Measurements from ENCODE around the gene RTF1. TPM values are rescaled to one million over a fixed set of nuclear protein-coding genes. Genes with fewer than 3 reads are reported as not detected.

RTF1 gene
- total RNA-seq, 4 donors from 2014 or later, result 15.2 to 33.0 (median 23.8) TPM

DNA sequence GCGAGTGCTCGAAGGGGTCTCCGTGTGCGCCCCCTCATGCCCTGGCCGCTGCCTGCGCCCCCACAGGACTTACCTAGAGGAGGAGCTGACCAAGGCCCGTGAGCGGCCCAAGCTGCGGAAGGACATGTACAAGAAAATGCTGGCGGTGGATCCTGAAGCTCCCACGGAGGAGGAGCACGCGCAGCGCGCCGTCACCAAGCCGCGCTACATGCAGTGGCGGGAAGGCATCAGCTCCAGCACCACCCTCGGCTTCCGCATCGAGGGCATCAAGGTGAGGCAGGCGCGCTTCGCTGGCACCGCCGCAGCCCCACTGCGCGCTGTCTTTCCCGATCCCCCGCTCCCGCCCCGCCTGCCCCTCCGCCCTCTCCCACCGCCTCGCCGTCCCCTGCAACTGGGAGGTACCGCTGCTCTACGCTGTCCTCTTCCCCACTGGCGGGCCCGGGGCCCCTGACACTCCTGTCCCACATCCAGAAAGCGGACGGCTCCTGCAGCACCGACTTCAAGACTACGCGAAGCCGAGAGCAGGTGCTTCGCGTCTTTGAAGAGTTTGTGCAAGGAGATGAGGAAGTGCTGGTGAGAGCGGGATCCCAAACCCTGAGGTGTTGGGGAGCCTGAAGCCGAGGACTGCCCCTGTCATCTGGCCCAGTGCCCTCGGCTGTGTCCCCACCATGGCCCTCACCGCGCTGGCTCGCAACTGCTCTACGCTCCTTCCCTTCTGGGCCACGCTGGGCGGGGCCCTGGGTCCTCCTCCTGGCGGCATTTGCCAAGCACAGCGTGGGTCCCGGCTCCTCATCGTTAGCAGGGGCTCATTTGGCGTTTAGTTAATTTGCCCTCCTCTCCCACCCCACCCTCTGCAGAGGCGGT, 85.3 kb downstream of the RTF1 start:
- peak in 1 of 3 donors; percentile 35 for DNase-seq
- H3K36me3 ChIP-seq, result peaks cover 0 to 26% (median 0%) of the 10 kb centered on the region in 3 donors
- TF ChIP-seq, protein P1, sequence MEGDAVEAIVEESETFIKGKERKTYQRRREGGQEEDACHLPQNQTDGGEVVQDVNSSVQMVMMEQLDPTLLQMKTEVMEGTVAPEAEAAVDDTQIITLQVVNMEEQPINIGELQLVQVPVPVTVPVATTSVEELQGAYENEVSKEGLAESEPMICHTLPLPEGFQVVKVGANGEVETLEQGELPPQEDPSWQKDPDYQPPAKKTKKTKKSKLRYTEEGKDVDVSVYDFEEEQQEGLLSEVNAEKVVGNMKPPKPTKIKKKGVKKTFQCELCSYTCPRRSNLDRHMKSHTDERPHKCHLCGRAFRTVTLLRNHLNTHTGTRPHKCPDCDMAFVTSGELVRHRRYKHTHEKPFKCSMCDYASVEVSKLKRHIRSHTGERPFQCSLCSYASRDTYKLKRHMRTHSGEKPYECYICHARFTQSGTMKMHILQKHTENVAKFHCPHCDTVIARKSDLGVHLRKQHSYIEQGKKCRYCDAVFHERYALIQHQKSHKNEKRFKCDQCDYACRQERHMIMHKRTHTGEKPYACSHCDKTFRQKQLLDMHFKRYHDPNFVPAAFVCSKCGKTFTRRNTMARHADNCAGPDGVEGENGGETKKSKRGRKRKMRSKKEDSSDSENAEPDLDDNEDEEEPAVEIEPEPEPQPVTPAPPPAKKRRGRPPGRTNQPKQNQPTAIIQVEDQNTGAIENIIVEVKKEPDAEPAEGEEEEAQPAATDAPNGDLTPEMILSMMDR (IDR thresholded peaks at IDR 0.05), result no peak
- no peak for TF ChIP-seq POLR2A (IDR thresholded peaks at IDR 0.05)
- peaks cover 2 to 25% (median 15%) of the 10 kb centered on the region in 4 donors for H3K4me1 ChIP-seq
- no peak overlapping the region for H3K27ac ChIP-seq
- H3K9me3 ChIP-seq, result no peaks in the 10 kb centered on the region
- H3K27me3 ChIP-seq, result peaks cover 0 to 6% of the 10 kb centered on the region in 2 donors
- H3K4me3 ChIP-seq, result peak overlapping the region in 3 of 4 donors; percentile 29 to 40 (median 40)

DNA sequence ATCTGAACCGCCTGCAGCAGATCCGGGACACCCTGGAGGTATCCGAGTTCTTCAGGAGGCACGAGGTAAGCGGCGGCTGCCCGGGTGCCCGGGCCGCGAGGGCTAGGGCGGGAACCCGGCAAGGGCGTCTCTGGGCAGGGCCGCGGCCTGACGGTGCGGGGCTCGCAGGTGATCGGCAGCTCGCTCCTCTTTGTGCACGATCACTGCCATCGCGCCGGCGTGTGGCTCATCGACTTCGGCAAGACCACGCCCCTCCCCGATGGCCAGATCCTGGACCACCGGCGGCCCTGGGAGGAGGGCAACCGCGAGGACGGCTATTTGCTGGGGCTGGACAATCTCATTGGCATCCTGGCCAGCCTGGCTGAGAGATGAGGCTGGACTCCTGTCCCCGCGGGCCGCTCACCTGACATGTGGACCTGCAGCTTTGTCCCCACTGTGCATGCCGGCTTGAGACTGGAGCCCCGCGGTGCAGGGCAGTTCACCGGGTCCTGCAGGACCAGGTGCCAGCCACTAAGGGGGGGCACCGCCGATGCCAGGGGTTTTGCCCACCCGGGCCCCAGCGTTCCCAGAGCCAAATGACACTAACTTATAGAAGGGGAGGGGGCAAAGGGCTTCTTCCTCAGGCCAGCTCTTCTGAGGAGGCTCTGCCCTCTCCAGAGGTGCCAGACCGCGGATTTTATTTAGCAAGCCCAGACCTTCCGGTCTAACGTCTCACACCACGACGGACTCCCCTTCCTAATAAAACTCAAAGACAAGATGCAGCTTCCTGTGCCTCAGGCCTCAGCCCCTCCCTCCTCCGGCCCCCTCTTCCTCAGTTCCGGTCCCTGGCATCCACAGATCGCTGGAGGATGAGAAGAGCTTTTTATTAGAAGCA, 86.1 kb downstream of the RTF1 start:
- Histone ChIP-seq H3K27me3 (peaks cover 0 to 6% of the 10 kb centered on the region in 2 donors), H3K9me3 (no peaks in the 10 kb centered on the region), H3K27ac (no peak overlapping the region), H3K4me1 (peaks cover 6 to 31% (median 15%) of the 10 kb centered on the region in 4 donors), H3K36me3 (peaks cover 0 to 26% (median 0%) of the 10 kb centered on the region in 3 donors), H3K4me3 (peak overlapping the region in 3 of 4 donors; percentile 29 to 40 (median 40))
- TF ChIP-seq POLR2A (IDR thresholded peaks at IDR 0.05), result no peak
- TF ChIP-seq, protein P1 (IDR thresholded peaks at IDR 0.05), result no peak
- no peak for DNase-seq

DNA sequence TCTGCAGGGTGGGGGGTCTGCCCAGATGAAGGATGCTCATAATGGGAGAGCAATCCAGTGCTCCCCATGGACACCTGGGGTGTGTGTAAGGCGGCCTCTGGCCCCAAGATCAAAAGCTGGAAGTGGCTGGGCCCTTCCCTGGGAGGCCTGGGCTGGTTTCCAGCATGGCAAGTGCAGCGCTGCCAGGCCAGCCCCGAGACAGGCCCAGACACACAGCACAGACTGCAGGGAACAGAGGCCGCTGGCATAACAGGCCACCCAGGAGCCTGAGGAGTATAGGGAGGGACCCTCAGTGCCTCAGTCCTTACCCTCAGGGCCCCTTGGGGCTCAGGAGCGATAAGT, 86.7 kb downstream of the RTF1 start:
- Histone ChIP-seq H3K4me3 (no peak overlapping the region), H3K27me3 (peaks cover 0 to 6% of the 10 kb centered on the region in 2 donors), H3K36me3 (peaks cover 0 to 26% (median 0%) of the 10 kb centered on the region in 3 donors), H3K27ac (no peak overlapping the region), H3K9me3 (no peaks in the 10 kb centered on the region), H3K4me1 (peaks cover 6 to 31% (median 15%) of the 10 kb centered on the region in 4 donors)
- no peak for DNase-seq
- TF ChIP-seq, protein P1 (IDR thresholded peaks at IDR 0.05), result no peak
- TF ChIP-seq POLR2A (IDR thresholded peaks at IDR 0.05), result no peak

DNA sequence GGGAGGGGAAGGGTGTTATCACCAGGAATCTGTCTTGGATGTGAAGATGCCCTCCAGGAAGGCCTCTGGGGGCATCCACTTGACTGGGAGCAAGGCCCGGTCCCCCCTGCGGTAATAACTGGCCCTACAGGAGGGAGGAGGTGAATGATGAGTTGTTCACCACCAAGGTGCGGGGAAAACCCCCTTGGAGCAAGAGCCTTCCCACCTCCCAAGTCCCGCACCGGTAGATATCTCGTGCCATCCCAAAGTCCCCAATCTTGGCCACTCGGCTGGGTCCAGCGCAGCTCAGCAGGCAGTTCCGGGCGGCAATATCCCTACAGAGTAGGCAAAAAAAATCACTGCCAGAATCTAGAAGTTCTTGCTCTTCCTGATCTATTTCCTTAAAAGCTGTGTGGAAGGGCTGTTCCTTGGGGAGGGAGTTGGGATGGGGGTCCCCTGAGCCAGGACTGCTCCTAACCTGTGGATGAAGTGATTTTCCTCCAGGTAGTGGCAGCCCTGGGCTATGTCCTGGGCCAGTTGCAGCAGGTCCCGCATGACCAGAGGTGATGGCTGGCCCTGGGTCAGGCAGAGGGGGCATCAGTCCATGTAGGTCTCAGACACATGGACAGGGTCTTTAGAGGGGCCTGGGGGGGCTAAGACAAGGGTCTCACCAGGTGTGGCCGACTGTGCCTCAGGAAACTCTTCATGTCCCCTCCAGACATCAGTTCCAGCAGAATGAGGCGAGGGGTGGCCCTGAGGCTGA, 88.0 kb downstream of the RTF1 start:
- TF ChIP-seq, protein P1 (IDR thresholded peaks at IDR 0.05), result no peak
- no peak for TF ChIP-seq POLR2A (IDR thresholded peaks at IDR 0.05)

DNA sequence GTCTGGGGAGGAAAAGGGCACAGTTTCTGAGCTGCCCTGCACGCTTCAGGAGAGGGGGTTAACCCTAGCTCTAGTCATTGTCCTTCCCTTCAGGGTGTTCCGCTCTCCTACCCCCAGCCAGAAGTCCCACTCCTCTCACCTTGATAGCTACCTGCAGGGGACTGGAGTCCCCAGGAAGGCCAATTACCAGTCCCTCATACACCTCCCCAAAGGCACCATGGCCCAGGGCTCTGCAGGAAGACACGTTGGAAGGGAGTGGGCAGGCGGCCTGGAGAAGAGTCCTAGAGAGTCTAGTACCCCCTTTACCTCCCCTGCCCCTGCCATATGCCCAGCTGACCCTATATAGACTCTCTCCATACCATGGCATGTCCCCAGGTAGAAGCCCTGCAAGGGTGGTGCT, 88.9 kb downstream of the RTF1 start:
- Histone ChIP-seq H3K4me3 (no peak overlapping the region), H3K4me1 (peaks cover 6 to 31% (median 15%) of the 10 kb centered on the region in 4 donors), H3K36me3 (peaks cover 0 to 26% (median 0%) of the 10 kb centered on the region in 3 donors), H3K27me3 (peaks cover 0 to 6% of the 10 kb centered on the region in 2 donors), H3K27ac (no peak overlapping the region), H3K9me3 (no peaks in the 10 kb centered on the region)
- no peak for TF ChIP-seq POLR2A (IDR thresholded peaks at IDR 0.05)
- TF ChIP-seq, protein P1 (IDR thresholded peaks at IDR 0.05), result no peak
- DNase-seq, result no peak

More for the DNA sequence above, 88.0 kb downstream of the RTF1 start:
- no peaks in the 10 kb centered on the region for H3K9me3 ChIP-seq
- no peak overlapping the region for H3K27ac ChIP-seq
- H3K4me3 ChIP-seq, result no peak overlapping the region
- DNase-seq, result no peak
- H3K36me3 ChIP-seq, result peaks cover 0 to 26% (median 0%) of the 10 kb centered on the region in 3 donors
- H3K27me3 ChIP-seq, result peaks cover 0 to 6% of the 10 kb centered on the region in 2 donors
- peaks cover 6 to 31% (median 15%) of the 10 kb centered on the region in 4 donors for H3K4me1 ChIP-seq

Data from Peyer's patch (tissue), 4 donors.